HUES6 (cell line): Measurements from ENCODE around the gene SPOCD1.
A peak's percentile ranks its signal among the peaks of the same experiment; 100 is the strongest.

Experiments
- H3K27ac ChIP-seq: 2 replicates; pipeline ENCODE4 v1.7.0; 2013; ENCODE audit warnings: low read depth, mild to moderate bottlenecking, low read length, inconsistent platforms
- H3K27me3 ChIP-seq: 2 replicates; pipeline ENCODE4 v1.6.1; 2013; ENCODE audit warnings: low read length; ENCODE audit not compliant: control insufficient read depth, insufficient read depth
- H3K36me3 ChIP-seq: 2 replicates; pipeline ENCODE4 v1.6.1; 2013; ENCODE audit warnings: low read length; ENCODE audit not compliant: control insufficient read depth, insufficient read depth
- H3K4me1 ChIP-seq: 2 replicates; pipeline ENCODE4 v1.6.1; 2013; ENCODE audit warnings: low read length; ENCODE audit not compliant: control insufficient read depth, insufficient read depth
- H3K4me3 ChIP-seq: 2 replicates; pipeline ENCODE4 v1.5.1; 2013; ENCODE audit warnings: low read depth, low read length
- H3K9ac ChIP-seq: one replicate; pipeline ENCODE4 v1.6.1; 2013; ENCODE audit warnings: mild to moderate bottlenecking, low read length
- H3K9me3 ChIP-seq: 2 replicates; pipeline ENCODE4 v1.6.1; 2013; ENCODE audit warnings: low read depth, low read length; ENCODE audit not compliant: control insufficient read depth, insufficient read depth

Gene SPOCD1

DNA sequence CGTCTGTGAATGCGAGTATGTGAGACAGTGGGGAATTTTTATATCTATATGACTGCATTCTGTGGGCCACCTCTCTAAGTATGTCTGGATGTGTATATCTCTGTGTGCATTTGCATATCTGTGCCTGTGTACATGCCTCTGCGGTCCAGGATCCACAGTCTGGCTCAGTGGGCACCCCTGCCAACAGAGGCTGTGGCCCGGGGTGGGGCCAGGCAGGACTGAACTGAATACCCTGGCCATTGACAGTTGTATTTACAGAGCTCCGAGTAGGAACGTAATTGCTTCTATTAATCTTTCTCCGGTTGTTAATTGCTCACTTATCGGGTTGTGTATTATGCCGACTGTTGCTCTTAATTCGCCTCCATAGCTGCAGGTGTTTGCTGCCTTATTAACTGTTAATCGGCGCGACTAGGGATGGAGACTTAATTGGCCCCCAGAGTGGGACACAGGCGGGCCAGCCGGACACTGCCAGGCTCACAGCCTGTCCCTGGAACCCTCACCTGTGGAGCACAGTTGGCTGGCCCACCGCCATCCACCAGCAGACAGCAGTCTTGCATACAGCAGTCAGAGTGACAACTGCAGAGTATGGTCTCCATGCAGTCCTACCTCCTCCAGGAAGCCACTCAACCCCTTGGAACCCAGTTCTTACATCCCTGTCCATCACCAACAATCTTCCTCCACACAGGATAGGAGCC is 29.3 kb downstream of the SPOCD1 start:
- Histone ChIP-seq H3K36me3 (no peaks in the 10 kb centered on the region), H3K4me1 (peaks cover 30% of the 10 kb centered on the region), H3K27me3 (no peaks in the 10 kb centered on the region), H3K4me3 (no peak overlapping the region), H3K9me3 (no peaks in the 10 kb centered on the region), H3K27ac (no peak overlapping the region), H3K9ac (no peak overlapping the region)

GRCh38 chr1:31785947-31786290 is 29.9 kb downstream of the SPOCD1 start:
- H3K4me1 ChIP-seq = peaks cover 36% of the 10 kb centered on the region
- no peaks in the 10 kb centered on the region for H3K27me3 ChIP-seq
- no peak overlapping the region for H3K9ac ChIP-seq
- no peaks in the 10 kb centered on the region for H3K9me3 ChIP-seq
- no peaks in the 10 kb centered on the region for H3K36me3 ChIP-seq
- H3K27ac ChIP-seq = no peak overlapping the region
- no peak overlapping the region for H3K4me3 ChIP-seq

DNA sequence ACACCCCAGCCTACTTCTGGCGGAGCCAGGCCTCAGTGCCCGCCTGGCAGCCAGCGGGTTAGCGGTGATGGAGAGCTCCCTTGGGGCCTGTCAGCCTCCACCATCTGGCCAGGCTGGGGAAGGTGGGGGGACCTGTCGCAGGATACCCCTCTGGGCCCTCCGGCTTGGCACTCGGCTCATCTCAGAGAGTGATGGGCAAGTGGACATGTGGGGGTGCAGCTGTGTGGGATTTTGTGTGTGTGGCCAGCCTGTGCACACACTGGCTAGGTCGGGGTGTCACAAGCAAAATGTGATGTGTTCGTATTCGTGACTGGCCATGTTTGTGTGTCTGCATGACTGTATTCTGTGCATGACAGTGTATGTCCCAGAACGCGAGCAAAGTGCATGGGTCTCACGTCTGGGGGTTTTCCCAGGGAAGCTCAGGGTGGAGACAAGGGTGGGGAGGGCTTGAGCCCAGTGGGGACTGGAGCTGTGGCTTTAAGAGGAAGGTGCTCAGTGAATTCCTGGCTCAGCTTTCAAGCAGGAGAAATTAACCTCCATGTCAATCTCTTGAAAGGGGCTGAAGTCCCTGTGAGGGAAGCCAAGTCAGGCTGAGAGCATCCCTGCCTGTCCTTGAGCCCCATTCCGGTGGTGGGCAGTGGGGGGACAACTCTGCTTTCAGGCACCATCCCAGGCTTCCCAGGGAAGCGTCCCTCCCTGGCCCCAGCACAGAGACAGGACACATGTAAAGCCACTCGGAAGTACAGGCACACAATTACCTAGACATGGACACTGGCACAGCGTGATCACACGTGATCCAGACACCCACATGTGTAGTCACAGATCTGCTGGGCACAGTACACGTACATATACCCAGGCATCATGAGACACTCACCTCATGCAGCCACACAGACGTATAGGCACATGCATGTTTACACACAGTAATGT is 30.5 kb downstream of the SPOCD1 start:
- Histone ChIP-seq H3K4me1 (peaks cover 41% of the 10 kb centered on the region), H3K27ac (no peak overlapping the region), H3K9ac (no peak overlapping the region), H3K9me3 (no peaks in the 10 kb centered on the region), H3K4me3 (no peak overlapping the region), H3K27me3 (no peaks in the 10 kb centered on the region), H3K36me3 (no peaks in the 10 kb centered on the region)

GRCh38 chr1:31784356-31785019 is 31.3 kb downstream of the SPOCD1 start:
- Histone ChIP-seq H3K9ac (no peak overlapping the region), H3K36me3 (no peaks in the 10 kb centered on the region), H3K27ac (no peak overlapping the region), H3K4me3 (no peak overlapping the region), H3K4me1 (peaks cover 41% of the 10 kb centered on the region), H3K27me3 (no peaks in the 10 kb centered on the region), H3K9me3 (no peaks in the 10 kb centered on the region)

DNA sequence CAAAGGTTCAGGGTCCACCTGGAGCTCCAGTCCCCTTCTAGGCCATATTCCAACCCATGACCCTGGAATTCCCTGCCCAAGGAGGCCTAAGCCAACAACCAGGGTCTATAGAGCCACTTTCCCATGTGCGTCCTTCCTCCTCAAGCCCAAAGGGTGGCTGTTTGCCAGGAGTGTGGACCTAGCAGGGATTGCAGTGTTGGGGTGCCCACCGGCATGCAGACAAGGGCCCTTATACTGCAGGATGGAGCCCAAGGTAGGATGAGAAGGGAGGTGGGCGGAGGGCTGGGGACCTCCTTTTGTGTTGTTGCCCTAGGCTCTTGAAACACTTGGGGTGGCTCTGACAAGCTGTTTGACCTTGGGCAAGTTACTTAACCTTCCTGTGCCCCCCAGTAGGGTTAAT is 32.0 kb downstream of the SPOCD1 start:
- H3K4me3 ChIP-seq = no peak overlapping the region
- H3K36me3 ChIP-seq = no peaks in the 10 kb centered on the region
- H3K27ac ChIP-seq = no peak overlapping the region
- no peaks in the 10 kb centered on the region; the same call in 1 of the 2 replicates for H3K27me3 ChIP-seq
- no peak overlapping the region for H3K9ac ChIP-seq
- peaks cover 39% of the 10 kb centered on the region for H3K4me1 ChIP-seq
- H3K9me3 ChIP-seq = no peaks in the 10 kb centered on the region

DNA sequence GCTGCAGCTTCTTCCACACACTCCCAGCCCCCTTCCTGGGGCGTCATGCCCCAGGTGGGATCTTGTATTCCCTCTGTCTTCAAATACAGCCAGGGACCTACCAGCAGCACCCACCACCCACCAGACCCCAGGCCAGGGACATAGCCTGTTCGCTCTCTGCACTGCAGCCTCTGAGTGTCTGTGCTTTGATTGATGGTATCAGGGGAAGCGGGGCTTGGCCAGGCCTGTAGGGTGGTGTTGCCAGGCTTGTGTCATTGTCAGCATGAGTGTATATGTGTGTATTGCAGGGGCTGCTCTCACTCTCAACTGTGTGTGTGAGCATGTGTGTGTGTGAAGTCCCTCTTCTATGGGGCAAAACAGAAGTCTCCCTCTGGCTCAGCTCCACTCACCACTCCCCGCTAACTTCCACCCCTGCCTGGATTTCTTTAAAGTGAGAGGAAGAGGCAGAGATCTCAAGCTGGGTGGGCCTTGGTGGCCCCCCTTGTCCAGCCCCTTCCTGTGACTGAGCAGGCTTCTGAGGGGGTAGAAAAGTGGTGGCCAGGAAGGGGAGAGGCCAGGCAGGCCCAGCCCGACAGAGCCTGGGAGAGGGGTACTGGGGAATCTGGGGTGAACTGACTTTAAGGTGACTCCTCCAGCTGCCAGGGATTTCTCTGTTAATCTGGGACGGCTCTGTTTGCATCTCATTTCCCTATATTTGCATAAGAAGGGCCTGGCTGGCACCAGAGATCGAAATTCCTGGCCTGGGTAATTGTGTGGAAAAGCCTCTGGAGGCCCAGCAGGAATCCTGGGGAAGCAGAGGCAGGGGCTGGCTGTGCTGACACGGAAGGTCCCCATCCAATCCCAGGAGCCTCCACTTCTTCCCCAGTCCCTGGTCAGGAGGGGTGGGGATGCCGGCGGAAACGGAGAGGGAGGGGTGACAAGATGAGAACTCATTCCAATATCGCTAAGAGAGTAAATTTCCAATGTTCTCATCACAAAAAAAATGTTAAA is 33.1 kb downstream of the SPOCD1 start:
- Histone ChIP-seq H3K36me3 (no peaks in the 10 kb centered on the region), H3K27me3 (no peaks in the 10 kb centered on the region; the same call in 1 of the 2 replicates), H3K4me1 (peaks cover 34% of the 10 kb centered on the region), H3K9ac (peak overlapping the region; percentile 9), H3K27ac (no peak overlapping the region), H3K9me3 (no peaks in the 10 kb centered on the region), H3K4me3 (no peak overlapping the region)

GRCh38 chr1:31781756-31782371 is 34.0 kb downstream of the SPOCD1 start:
- no peaks in the 10 kb centered on the region; the same call in 1 of the 2 replicates for H3K27me3 ChIP-seq
- peaks cover 33% of the 10 kb centered on the region for H3K4me1 ChIP-seq
- no peak overlapping the region for H3K9ac ChIP-seq
- H3K4me3 ChIP-seq = no peak overlapping the region
- H3K9me3 ChIP-seq = no peaks in the 10 kb centered on the region
- no peaks in the 10 kb centered on the region for H3K36me3 ChIP-seq
- H3K27ac ChIP-seq = no peak overlapping the region

GRCh38 chr1:31781138-31781755 is 34.6 kb downstream of the SPOCD1 start:
- no peak overlapping the region for H3K27ac ChIP-seq
- no peaks in the 10 kb centered on the region for H3K36me3 ChIP-seq
- H3K9me3 ChIP-seq = no peaks in the 10 kb centered on the region
- H3K9ac ChIP-seq = peak overlapping the region; percentile 32
- no peaks in the 10 kb centered on the region; the same call in 1 of the 2 replicates for H3K27me3 ChIP-seq
- H3K4me3 ChIP-seq = no peak overlapping the region
- H3K4me1 ChIP-seq = peaks cover 39% of the 10 kb centered on the region

GRCh38 chr1:31780632-31781031 is 35.2 kb downstream of the SPOCD1 start:
- H3K27ac ChIP-seq = no peak overlapping the region
- no peak overlapping the region for H3K9ac ChIP-seq

More at GRCh38 chr1:31780632-31781031, 35.2 kb downstream of the SPOCD1 start:
- no peak overlapping the region for H3K4me3 ChIP-seq
- H3K36me3 ChIP-seq = no peaks in the 10 kb centered on the region
- peaks cover 41% of the 10 kb centered on the region for H3K4me1 ChIP-seq
- H3K27me3 ChIP-seq = peaks cover 5% of the 10 kb centered on the region; the same call in 1 of the 2 replicates
- no peaks in the 10 kb centered on the region for H3K9me3 ChIP-seq
